HG02884 (cell line): ENCODE results near the gene P2RX1.
"Not testable (repeated sequence)": the region's sequence is repeated elsewhere in the genome, so short reads cannot be mapped to it uniquely, and the experiment has no call there.

Source experiments
- ATAC-seq: cut with Tn5 transposase; IDR thresholded peaks from one replicate; pipeline ENCODE4 v1.9.1; 2021; ENCODE audit warnings: mild to moderate bottlenecking, moderate library complexity; ENCODE audit not compliant: unreplicated experiment

Gene P2RX1

GRCh38 chr17:3952186-3952585 lies 35.9 kb upstream of the P2RX1 start:
- no peak for ATAC-seq

DNA sequence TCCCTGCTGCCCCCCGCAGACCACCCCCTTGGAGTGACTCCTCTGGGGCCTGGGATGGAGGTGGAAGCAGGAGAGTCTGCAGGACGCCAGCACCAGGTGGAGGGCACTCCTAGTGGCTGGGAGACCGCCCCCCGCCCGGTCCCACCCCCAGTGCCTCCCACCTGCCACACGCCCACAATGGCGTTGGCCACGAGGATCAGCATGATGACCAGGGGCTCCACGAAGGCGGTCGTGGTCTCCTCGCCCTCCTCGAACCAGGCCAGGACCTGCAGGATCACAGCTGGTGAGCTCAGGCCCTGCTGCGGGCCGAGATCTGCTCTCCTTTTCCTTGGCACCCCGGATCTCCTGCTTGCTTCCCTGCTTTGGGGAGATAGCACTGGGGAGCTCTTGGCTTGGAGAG lies 35.2 kb upstream of the P2RX1 start:
- ATAC-seq: no peak

DNA sequence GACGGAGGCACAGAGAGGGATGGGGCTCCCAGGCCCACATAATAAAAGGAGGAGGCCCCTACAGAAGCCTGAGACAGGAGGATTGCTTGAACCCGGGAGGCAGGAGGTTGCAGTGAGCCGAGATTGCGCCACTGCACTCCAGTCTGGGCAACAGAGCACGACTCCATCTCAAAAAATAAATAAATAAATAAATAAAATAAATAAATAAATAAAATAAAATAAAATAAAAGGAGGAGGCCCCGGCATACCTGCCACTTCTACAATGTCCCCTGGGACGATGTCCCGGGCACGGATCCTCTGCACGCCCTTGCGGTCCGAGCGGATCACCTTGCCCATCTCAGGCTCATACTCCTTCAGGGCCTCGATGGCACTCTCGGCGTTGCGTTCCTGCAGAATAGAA lies 34.7 kb upstream of the P2RX1 start:
- no peak for ATAC-seq

- no peak for ATAC-seq
These were observed 34.3 kb upstream of the P2RX1 start for GRCh38 chr17:3950584-3950983.

GRCh38 chr17:3949418-3949817 lies 33.2 kb upstream of the P2RX1 start:
- no peak for ATAC-seq

GRCh38 chr17:3948551-3948950 lies 32.3 kb upstream of the P2RX1 start:
- not testable (repeated sequence) for ATAC-seq

DNA sequence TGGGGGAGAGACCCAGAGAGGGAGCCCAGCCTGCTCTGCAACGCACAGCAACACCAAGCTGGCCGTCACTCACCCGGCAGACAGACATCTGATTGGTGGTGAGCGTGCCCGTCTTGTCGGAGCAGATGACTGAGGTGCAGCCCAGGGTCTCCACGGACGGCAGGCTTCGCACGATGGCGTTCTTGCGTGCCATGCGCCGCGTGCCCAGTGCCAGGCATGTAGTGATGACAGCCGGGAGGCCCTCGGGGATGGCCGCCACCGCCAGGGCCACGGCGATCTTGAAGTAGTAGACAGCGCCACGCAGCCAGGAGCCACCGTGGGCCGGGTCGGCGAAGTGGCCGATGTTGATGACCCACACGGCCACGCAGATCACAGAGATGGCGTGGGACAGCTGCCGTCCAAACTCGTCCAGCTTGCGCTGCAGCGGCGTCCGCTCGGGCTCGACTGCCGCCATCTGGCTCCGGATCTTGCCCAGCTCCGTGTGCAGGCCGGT lies 31.1 kb upstream of the P2RX1 start:
- no peak for ATAC-seq

DNA sequence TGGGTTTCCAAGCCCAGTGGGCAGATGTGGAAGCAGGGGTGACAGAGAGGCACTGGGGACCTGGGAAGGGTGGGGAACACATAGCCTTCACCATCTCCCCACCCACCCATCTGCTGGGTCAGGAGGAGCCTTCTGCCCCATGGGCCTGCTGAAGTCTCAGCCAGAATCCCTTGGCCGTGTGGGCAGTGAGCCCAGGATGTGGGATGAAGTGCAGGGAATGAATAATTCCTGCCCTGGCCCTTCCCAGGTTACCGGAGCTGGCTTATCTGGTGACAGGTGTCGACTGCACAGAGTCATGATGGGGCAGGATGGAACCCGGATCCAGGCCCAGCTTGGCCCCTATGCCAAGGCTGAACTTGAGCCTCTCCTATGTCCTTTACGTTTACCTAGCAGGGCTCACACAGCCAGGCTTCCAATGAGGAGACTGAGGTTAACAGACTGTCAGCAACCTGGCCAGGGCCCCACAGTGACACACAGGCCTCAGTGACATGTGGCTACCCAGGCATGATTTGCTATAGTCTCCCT lies 30.5 kb upstream of the P2RX1 start:
- no peak for ATAC-seq

GRCh38 chr17:3944485-3945388 lies 28.5 kb upstream of the P2RX1 start:
- no peak for ATAC-seq

DNA sequence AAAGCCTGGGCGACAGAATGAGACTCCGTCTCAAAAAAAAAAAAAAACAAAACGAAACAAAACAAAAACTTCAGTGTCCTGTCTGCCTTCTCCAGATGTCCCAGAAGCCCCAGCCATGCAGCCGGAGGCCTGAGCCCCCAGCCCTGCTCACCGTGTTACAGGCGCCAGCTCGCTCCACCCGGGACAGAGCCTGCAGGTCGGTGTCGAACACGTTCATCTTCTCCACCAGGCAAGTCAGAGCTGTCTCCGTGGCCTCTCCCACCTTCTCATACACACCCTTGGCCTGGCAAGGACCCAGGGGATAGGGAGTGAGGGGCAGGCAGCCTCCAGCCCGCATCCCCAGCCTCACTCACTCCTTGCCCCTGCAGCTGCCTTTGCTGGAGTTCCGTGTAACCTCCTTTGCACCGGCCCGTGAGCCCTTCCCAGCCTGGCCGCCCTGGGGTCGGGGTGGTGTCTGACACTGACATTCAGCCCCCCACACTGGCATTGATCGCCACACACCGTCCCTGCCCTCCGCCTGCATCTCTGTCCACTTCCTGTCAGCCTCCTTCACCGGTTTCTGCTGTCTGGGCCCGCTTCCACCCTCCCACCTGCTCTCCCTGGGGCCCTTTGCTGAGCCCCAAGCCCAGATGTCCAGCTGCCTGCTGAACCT lies 27.1 kb upstream of the P2RX1 start:
- ATAC-seq: no peak

DNA sequence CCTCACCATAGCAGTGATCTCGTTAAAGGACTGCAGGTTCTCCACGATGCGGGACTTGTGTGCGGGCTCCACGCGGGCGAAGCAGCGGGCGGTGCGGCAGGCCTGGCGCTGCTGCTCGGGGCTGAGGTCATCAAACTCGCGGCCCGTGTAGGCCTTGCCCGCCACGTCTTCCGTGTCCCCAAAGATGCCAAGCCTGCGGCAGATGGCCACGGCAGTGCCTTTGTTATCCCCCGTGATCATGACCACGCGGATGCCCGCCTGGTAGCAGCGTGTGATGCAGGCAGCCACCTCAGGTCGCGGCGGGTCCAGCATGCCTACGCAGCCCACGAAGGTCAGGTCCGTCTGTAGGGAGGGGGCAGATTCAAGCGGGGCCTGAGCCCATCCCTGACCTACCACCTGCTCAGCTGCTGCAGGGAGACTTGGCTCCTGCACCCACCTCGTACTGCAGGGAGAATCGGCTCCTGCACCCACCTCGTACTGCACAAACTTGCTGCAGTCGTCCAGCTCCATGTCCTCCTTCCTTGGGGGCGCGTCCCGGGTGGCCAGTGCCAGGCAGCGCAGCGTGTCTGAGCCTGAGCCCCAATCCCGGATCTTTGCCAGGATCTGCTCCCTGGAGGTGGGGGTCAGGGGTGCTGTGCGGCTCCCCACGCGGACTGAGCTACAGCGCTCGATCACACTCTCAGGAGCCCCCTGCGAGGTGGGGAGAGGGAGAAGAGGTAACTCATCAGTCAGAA lies 24.9 kb upstream of the P2RX1 start:
- no peak for ATAC-seq

- no peak for ATAC-seq
These were observed 21.1 kb upstream of the P2RX1 start for GRCh38 chr17:3937359-3937758.

DNA sequence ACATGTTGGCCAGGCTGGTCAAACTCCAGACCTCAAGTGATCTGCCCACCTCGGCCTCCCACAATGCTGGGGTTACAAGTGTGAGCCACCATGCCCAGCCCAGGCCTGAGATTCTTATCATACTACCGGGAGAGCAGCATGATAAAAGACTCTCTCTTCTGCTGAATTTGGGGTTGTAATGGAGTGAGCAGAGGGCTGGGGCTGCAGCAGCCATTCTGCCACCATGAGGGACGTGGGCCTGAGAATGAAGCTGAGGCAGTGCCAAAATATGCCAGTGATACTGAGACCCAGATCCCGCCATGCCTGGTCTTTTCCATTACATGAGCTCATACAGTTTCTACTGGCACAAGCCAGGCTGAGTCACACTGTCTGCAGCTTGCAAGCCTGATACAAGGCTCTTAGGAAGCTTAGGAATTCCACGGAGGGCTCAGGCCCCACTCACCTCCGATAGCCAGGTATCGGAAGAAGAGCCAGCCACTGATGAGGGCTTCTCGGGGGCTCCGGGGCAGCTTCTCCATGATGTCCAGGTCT lies 19.6 kb upstream of the P2RX1 start:
- ATAC-seq: no peak

- no peak for ATAC-seq
These were observed 18.9 kb upstream of the P2RX1 start for GRCh38 chr17:3935140-3935542.

GRCh38 chr17:3929764-3930163 lies 13.5 kb upstream of the P2RX1 start:
- no peak for ATAC-seq

DNA sequence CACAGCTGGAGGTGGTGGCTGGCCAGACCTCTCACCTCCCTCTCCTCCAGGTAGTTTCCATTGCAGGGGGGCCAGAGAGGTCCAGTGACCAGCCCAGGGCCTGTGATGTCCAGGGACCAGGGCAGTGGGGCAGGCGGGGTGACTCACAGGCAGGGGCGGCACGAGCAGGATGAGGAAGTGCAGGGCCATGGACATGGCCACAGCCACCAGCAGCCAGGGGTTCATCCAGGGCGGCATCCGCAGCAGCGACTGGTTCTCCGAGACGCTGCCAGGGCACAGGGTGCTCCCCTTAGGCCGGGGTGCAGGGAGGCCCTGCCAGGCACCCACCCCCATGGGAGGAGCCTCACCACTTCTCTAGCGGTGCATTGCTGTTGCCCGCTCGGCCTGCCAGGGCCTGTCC lies 12.9 kb upstream of the P2RX1 start:
- ATAC-seq: no peak

DNA sequence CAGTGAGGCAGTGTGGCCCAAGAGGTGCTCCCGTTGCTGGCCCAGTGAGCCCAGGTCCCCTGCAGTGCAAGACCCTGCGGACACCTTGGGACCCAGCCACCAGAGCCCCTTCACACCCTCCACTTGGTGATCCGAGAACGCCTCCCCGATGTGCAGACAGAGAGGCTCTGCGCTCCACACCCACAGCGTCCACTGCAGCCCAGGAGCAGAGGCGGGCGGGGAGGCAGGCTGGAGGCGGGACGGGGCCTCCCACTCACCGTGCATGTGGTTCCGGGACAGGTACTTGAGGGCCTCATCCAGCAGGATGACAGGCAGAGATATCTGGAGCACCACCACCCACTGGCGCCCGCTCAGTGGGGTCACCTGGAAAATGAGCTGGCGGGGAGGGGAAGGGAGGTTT lies 12.1 kb upstream of the P2RX1 start:
- no peak for ATAC-seq

GRCh38 chr17:3927628-3928340 lies 11.5 kb upstream of the P2RX1 start:
- ATAC-seq: no peak

GRCh38 chr17:3926860-3927627 lies 10.8 kb upstream of the P2RX1 start:
- no peak for ATAC-seq
